Measurements from ENCODE around the gene DDX5.

DDX5 gene

GRCh38 chr17:64506201-64506575 lies at the start of gene DDX5:
TSS of gene DDX5 (minus strand) at chr17:64506289. CDS start at chr17:64506119, 170 bp downstream.
- peak; percentile 96 for DNase-seq

- DNase-seq: no peak
Observed at GRCh38 chr17:64555281-64555680, 49.2 kb upstream of the DDX5 start.

- no peak for DNase-seq
Observed at GRCh38 chr17:64554028-64554637, 48.0 kb upstream of the DDX5 start.

- DNase-seq: no peak
Observed at GRCh38 chr17:64551461-64551860, 45.4 kb upstream of the DDX5 start.

GRCh38 chr17:64547319-64547718 lies 41.2 kb upstream of the DDX5 start:
- DNase-seq: peak; percentile 22

- no peak for DNase-seq
Observed at GRCh38 chr17:64546716-64547115, 40.6 kb upstream of the DDX5 start.

GRCh38 chr17:64544742-64545141 lies 38.7 kb upstream of the DDX5 start:
- DNase-seq: no peak

GRCh38 chr17:64540118-64540776 lies 34.2 kb upstream of the DDX5 start:
- DNase-seq: no peak

- no peak for DNase-seq
Observed at GRCh38 chr17:64538508-64539130, 32.5 kb upstream of the DDX5 start.

GRCh38 chr17:64537488-64537887 lies 31.4 kb upstream of the DDX5 start:
- peak; percentile 60 for DNase-seq

- DNase-seq: no peak
Observed at GRCh38 chr17:64536913-64537312, 30.8 kb upstream of the DDX5 start.

GRCh38 chr17:64535357-64535756 lies 29.3 kb upstream of the DDX5 start:
- DNase-seq: no peak

- peak; percentile 35 for DNase-seq
Observed at GRCh38 chr17:64534187-64534586, 28.1 kb upstream of the DDX5 start.

GRCh38 chr17:64533784-64534183 lies 27.7 kb upstream of the DDX5 start:
- peak; percentile 71 for DNase-seq

- DNase-seq: no peak
Observed at GRCh38 chr17:64532409-64532808, 26.3 kb upstream of the DDX5 start.

GRCh38 chr17:64531955-64532371 lies 25.9 kb upstream of the DDX5 start:
- no peak for DNase-seq

- no peak for DNase-seq
Observed at GRCh38 chr17:64529221-64529620, 23.1 kb upstream of the DDX5 start.

GRCh38 chr17:64527914-64528313 lies 21.8 kb upstream of the DDX5 start:
- no peak for DNase-seq

GRCh38 chr17:64520359-64520758 lies 14.3 kb upstream of the DDX5 start:
- DNase-seq: no peak

- DNase-seq: no peak
Observed at GRCh38 chr17:64519601-64520000, 13.5 kb upstream of the DDX5 start.

- DNase-seq: no peak
Observed at GRCh38 chr17:64515829-64516228, 9.7 kb upstream of the DDX5 start.

GRCh38 chr17:64515419-64515818 lies 9.3 kb upstream of the DDX5 start:
- no peak for DNase-seq

- DNase-seq: no peak
Observed at GRCh38 chr17:64509179-64509578, 3.1 kb upstream of the DDX5 start.

- DNase-seq: no peak
Observed at GRCh38 chr17:64508683-64509082, 2.6 kb upstream of the DDX5 start.

GRCh38 chr17:64507413-64507782 lies 1.3 kb upstream of the DDX5 start:
- DNase-seq: peak; percentile 83

Data from hematopoietic multipotent progenitor cell treated with erythropoietin and hydrocortisone succinate and interleukin-3 and kit ligand, for 8 days (in vitro differentiated cells).